ENCODE measurements around the gene MMP17. TPM values are rescaled to one million over a fixed set of nuclear protein-coding genes. Genes with fewer than 3 reads are reported as not detected.

Gene MMP17
- total RNA-seq, 4 donors from 2014 or later, result 1.3 to 3.1 (median 1.9) TPM

DNA sequence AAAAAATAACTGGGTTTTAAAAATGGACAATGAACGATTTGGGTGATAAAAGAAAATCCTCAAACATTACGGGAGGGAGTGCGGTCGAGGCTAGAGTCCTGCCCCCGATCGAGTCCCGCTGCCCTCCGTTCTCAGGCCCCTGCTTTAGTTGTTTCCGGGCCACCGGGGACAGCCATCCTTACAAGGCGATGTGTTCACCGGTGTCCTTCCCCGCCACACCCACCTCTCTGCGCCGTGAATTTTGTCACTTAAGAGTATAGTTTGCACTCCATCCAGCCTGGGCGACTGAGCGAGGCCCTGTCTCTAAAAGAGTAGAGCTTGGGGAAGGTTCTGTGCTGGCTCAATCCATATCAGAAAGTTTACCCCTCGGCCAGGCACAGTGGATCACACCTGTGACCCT lies 69.1 kb downstream of the MMP17 start:
- TF ChIP-seq CTCF (IDR thresholded peaks at IDR 0.05) (no peak), POLR2A (IDR thresholded peaks at IDR 0.05) (no peak)
- no peak for DNase-seq
- no peaks in the 10 kb centered on the region for H3K9me3 ChIP-seq
- H3K4me1 ChIP-seq, result peaks cover 35 to 76% (median 35%) of the 10 kb centered on the region in 3 donors
- H3K36me3 ChIP-seq, result peaks cover 0 to 24% (median 0%) of the 10 kb centered on the region in 3 donors
- peak overlapping the region; percentile 95 to 99 (median 98) for H3K27ac ChIP-seq
- intact Hi-C loops (cut with DNase I), result loop anchor here (10.0 kb wide), 1 partner anchor 48 kb away; the partner anchor contains the start of gene EP400
- H3K4me3 ChIP-seq, result peak overlapping the region in 2 of 4 donors; percentile 84 to 86
- 73 to 89% methylated on average over 17 of the region's 18 CpGs for WGBS, 2 donors
- no peaks in the 10 kb centered on the region for H3K27me3 ChIP-seq

DNA sequence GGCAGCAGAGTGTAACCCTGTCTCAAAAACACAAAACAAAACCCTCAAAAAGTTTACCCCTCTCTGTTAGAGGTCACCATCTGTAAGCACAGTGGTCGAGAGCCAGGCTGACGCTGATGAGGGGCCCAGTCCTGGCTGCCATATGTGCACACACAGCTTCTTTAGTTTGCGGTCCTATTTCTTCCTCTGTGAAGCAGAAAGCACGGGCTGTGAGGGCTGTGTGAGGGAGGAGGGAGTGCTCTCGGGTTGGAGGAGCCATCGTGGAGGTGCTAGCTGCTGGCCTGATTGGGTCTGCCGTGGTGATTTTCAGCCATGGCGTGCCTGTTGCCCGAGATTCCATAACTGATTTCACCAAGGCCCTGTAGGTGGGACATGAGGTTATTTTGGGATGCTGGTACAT lies 69.7 kb downstream of the MMP17 start:
- no peak for TF ChIP-seq POLR2A (IDR thresholded peaks at IDR 0.05)
- no peak for TF ChIP-seq CTCF (IDR thresholded peaks at IDR 0.05)
- Histone ChIP-seq H3K27me3 (no peaks in the 10 kb centered on the region), H3K27ac (peak overlapping the region in 2 of 4 donors; percentile 98 to 99), H3K9me3 (no peaks in the 10 kb centered on the region), H3K4me1 (peaks cover 41 to 82% (median 41%) of the 10 kb centered on the region in 3 donors), H3K36me3 (peaks cover 0 to 24% (median 0%) of the 10 kb centered on the region in 3 donors), H3K4me3 (no peak overlapping the region)
- no peak for DNase-seq
- 75 to 85% methylated on average over 8 to 9 of the region's 9 CpGs for WGBS, 2 donors
- intact Hi-C loops (cut with DNase I), result loop anchor here (10.0 kb wide), 1 partner anchor 47 kb away; the partner anchor contains the start of gene EP400

GRCh38 chr12:131900397-131900796 lies 72.2 kb downstream of the MMP17 start:
- H3K4me3 ChIP-seq, result no peak overlapping the region
- H3K4me1 ChIP-seq, result peaks cover 39 to 97% (median 49%) of the 10 kb centered on the region in 3 donors
- peaks cover 0 to 24% (median 0%) of the 10 kb centered on the region in 3 donors for H3K36me3 ChIP-seq
- no peaks in the 10 kb centered on the region for H3K27me3 ChIP-seq
- H3K27ac ChIP-seq, result peak overlapping the region in 2 of 4 donors; percentile 8 to 10
- no peak for DNase-seq
- WGBS, 2 donors, result 67% methylated on average over 3 of the region's 6 CpGs; no CpG with 5 or more reads in 1 of the 2 donors
- no peaks in the 10 kb centered on the region for H3K9me3 ChIP-seq
- intact Hi-C loops (cut with DNase I), result no loop called here
- TF ChIP-seq CTCF (IDR thresholded peaks at IDR 0.05) (no peak), POLR2A (IDR thresholded peaks at IDR 0.05) (no peak)

Small RNAs within 50 kb of the gene (small RNA-seq; reads per million reads assigned to genes)
- 0 to 0.15 (median 0) reads per million in 4 donors for gene RNA5SP378
- 0 reads per million in 4 donors for gene RNU6-1017P

Other genes with a start within 250 kb of the MMP17 start
- gene SFSWAP, start 117.3 kb upstream of the MMP17 start, total RNA-seq, result 10 to 100 TPM; 12.8 to 39.5 (median 25.9) TPM
- gene ULK1, start 66.2 kb downstream of the MMP17 start, total RNA-seq, result 10 to 100 TPM in 3 of 4 donors, 1 to 10 TPM in 1; 9.1 to 55.0 (median 19.5) TPM
- gene PUS1, start 100.9 kb downstream of the MMP17 start, total RNA-seq, result 10 to 100 TPM in 3 of 4 donors, 1 to 10 TPM in 1; 8.1 to 24.2 (median 19.8) TPM
- gene EP400, start 121.5 kb downstream of the MMP17 start, total RNA-seq, result 10 to 100 TPM; 10.1 to 23.0 (median 20.9) TPM

All from esophagus squamous epithelium (tissue), 5 donors.